Measurements from ENCODE around the gene PGLYRP4.
A peak's percentile ranks its signal among the peaks of the same experiment; 100 is the strongest.

The PGLYRP4 gene

GRCh38 chr1:153374071-153374470 lies 25.4 kb upstream of the PGLYRP4 start:
- no peak for DNase-seq

- DNase-seq: no peak
These were observed 23.9 kb upstream of the PGLYRP4 start for GRCh38 chr1:153372571-153372970.

- no peak for DNase-seq
These were observed 22.6 kb upstream of the PGLYRP4 start for GRCh38 chr1:153371231-153371630.

GRCh38 chr1:153370146-153370545 lies 21.5 kb upstream of the PGLYRP4 start:
- no peak for DNase-seq

GRCh38 chr1:153368495-153368894 lies 19.9 kb upstream of the PGLYRP4 start:
- no peak for DNase-seq

GRCh38 chr1:153367090-153367489 lies 18.4 kb upstream of the PGLYRP4 start:
- no peak for DNase-seq

- no peak for DNase-seq
These were observed 17.6 kb upstream of the PGLYRP4 start for GRCh38 chr1:153366261-153366660.

GRCh38 chr1:153365696-153366095 lies 17.1 kb upstream of the PGLYRP4 start:
- no peak for DNase-seq

GRCh38 chr1:153364766-153365666 lies 16.4 kb upstream of the PGLYRP4 start:
- no peak for DNase-seq

- DNase-seq: no peak
These were observed 15.5 kb upstream of the PGLYRP4 start for GRCh38 chr1:153364156-153364555.

- DNase-seq: no peak
These were observed 15.0 kb upstream of the PGLYRP4 start for GRCh38 chr1:153363641-153364040.

- DNase-seq: no peak
These were observed 13.6 kb upstream of the PGLYRP4 start for GRCh38 chr1:153362187-153362775.

GRCh38 chr1:153361480-153362109 lies 13.0 kb upstream of the PGLYRP4 start:
- no peak for DNase-seq

- no peak for DNase-seq
These were observed 12.2 kb upstream of the PGLYRP4 start for GRCh38 chr1:153360592-153361479.

- no peak for DNase-seq
These were observed 11.5 kb upstream of the PGLYRP4 start for GRCh38 chr1:153360190-153360589.

GRCh38 chr1:153359241-153359640 lies 10.6 kb upstream of the PGLYRP4 start:
- no peak for DNase-seq

GRCh38 chr1:153358691-153358975 lies 10.0 kb upstream of the PGLYRP4 start:
- no peak for DNase-seq

- DNase-seq: no peak
These were observed 9.4 kb upstream of the PGLYRP4 start, which contains the start of gene S100A9 for GRCh38 chr1:153357853-153358690. TSS of gene S100A9 (plus strand) at chr1:153357854. CDS start at chr1:153358284, 430 bp downstream.

- DNase-seq: peak; percentile 15
These were observed 8.6 kb upstream of the PGLYRP4 start for GRCh38 chr1:153357076-153357852.

- DNase-seq: no peak
These were observed 7.9 kb upstream of the PGLYRP4 start for GRCh38 chr1:153356392-153357075.
